ENCODE measurements around the gene AP1S2.

AP1S2 gene

DNA sequence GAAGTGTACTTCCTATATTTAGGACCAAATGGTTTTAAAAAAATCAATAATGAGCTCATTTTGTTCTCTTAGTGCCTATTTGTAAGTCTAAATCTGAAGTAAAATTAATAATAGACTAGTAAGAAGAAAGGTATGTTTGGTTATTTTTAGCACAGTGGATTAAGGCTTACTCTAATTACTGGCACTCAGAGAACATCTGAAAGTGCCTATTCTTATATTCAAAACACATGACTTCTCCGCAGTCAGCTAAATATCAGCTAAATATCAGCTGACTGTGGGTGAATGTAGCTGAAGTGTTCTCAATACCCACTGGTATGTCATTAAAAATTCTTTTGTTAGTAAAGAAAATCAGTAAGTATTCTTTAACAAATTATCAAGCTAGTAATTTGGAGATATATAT, 6.0 kb downstream of the AP1S2 start:
- peak overlapping the region; percentile 72 for H3K4me2 ChIP-seq
- TF ChIP-seq, protein P1, sequence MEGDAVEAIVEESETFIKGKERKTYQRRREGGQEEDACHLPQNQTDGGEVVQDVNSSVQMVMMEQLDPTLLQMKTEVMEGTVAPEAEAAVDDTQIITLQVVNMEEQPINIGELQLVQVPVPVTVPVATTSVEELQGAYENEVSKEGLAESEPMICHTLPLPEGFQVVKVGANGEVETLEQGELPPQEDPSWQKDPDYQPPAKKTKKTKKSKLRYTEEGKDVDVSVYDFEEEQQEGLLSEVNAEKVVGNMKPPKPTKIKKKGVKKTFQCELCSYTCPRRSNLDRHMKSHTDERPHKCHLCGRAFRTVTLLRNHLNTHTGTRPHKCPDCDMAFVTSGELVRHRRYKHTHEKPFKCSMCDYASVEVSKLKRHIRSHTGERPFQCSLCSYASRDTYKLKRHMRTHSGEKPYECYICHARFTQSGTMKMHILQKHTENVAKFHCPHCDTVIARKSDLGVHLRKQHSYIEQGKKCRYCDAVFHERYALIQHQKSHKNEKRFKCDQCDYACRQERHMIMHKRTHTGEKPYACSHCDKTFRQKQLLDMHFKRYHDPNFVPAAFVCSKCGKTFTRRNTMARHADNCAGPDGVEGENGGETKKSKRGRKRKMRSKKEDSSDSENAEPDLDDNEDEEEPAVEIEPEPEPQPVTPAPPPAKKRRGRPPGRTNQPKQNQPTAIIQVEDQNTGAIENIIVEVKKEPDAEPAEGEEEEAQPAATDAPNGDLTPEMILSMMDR (conservative IDR thresholded peaks at IDR 0.05; ENCODE audit: low read depth, low read length), result no peak
- peak overlapping the region; percentile 45 for H3K27ac ChIP-seq
- peaks cover 43% of the 10 kb centered on the region for H3K4me1 ChIP-seq (ENCODE audit: low read depth, poor library complexity, severe bottlenecking)
- H3K36me3 ChIP-seq (ENCODE audit: insufficient read depth), result no peaks in the 10 kb centered on the region
- H3K4me3 ChIP-seq (IDR thresholded peaks at IDR 0.05; ENCODE audit: insufficient read depth, low read depth, low read length), result no peak overlapping the region
- H3K79me2 ChIP-seq (ENCODE audit: insufficient read depth, low read depth), result no peaks in the 10 kb centered on the region
- no peak overlapping the region for H2AFZ ChIP-seq (ENCODE audit: low read depth)
- no peak overlapping the region; the same call in 1 of the 2 replicates for H3K9ac ChIP-seq
- no peaks in the 10 kb centered on the region for H3K27me3 ChIP-seq (ENCODE audit: insufficient read depth, low read depth)
- no peaks in the 10 kb centered on the region for H4K20me1 ChIP-seq (ENCODE audit: insufficient read depth)

DNA sequence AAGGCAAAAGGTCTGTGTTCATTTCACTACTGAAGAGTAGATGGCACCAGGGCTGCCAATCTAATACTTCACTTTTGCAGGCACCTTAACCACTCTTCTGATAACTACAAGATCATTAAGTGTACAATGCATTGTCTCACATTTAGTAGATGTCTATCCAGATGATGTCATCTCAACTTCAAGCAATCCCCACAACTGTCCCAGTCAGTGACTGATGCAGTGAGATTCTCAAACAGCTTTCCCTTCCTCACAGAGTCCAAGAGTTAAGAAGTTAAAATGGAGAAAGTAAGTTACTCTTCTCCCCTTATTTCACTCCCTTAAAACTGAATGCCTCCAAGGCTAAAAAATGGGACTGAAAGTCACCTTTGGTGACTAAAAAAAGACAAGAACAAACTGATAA, 10.7 kb downstream of the AP1S2 start:
- Histone ChIP-seq H2AFZ (ENCODE audit: low read depth) (no peak overlapping the region), H3K9ac (no peak overlapping the region), H3K36me3 (ENCODE audit: insufficient read depth) (no peaks in the 10 kb centered on the region), H3K79me2 (ENCODE audit: insufficient read depth, low read depth) (no peaks in the 10 kb centered on the region), H3K27me3 (ENCODE audit: insufficient read depth, low read depth) (no peaks in the 10 kb centered on the region), H3K4me1 (ENCODE audit: low read depth, poor library complexity, severe bottlenecking) (peaks cover 36% of the 10 kb centered on the region), H3K4me3 (IDR thresholded peaks at IDR 0.05; ENCODE audit: insufficient read depth, low read depth, low read length) (no peak overlapping the region), H3K4me2 (no peak overlapping the region), H3K27ac (no peak overlapping the region), H4K20me1 (ENCODE audit: insufficient read depth) (no peaks in the 10 kb centered on the region)
- TF ChIP-seq, protein P1 (conservative IDR thresholded peaks at IDR 0.05; ENCODE audit: low read depth, low read length), result no peak

DNA sequence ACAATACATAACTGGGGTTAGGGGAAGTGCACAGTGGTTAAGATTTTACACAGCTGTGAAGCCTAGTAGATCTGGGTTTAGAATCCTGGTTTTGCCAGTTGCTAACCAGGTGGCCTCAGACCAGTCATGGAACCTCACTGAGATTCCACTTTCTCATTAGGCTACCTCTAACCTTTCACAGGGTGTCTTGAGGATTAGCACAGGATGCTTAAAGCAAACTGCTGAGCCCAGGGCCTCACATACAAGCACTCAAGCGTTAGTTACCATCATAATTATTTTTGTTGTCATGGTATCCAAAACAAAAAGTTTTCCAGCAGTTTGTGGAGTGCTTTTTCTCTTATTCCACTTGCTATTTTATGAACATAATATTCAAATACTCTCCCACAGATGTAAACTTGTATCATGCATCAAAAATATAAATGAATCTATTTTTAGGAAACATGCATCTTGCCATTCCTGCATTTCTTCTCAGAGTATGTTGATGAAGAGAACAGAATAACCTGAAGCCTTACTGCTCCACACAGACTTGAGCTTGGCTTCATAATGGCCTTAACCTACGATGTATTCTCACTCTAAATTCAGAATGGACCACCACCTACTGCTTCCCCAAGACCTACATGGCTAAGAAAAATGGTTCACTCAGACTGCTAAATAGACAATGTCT, 12.6 kb downstream of the AP1S2 start:
- H3K4me3 ChIP-seq (IDR thresholded peaks at IDR 0.05; ENCODE audit: insufficient read depth, low read depth, low read length), result no peak overlapping the region
- no peak overlapping the region for H3K27ac ChIP-seq
- H3K9ac ChIP-seq, result no peak overlapping the region
- H3K4me1 ChIP-seq (ENCODE audit: low read depth, poor library complexity, severe bottlenecking), result peaks cover 16% of the 10 kb centered on the region
- TF ChIP-seq, protein P1 (conservative IDR thresholded peaks at IDR 0.05; ENCODE audit: low read depth, low read length), result no peak
- no peaks in the 10 kb centered on the region for H3K79me2 ChIP-seq (ENCODE audit: insufficient read depth, low read depth)
- no peaks in the 10 kb centered on the region for H3K27me3 ChIP-seq (ENCODE audit: insufficient read depth, low read depth)
- H3K4me2 ChIP-seq, result 0 out of 2 replicates have a peak overlapping the region, but pooled peaks have one; percentile 29
- no peaks in the 10 kb centered on the region for H4K20me1 ChIP-seq (ENCODE audit: insufficient read depth)
- H3K36me3 ChIP-seq (ENCODE audit: insufficient read depth), result no peaks in the 10 kb centered on the region
- no peak overlapping the region for H2AFZ ChIP-seq (ENCODE audit: low read depth)

DNA sequence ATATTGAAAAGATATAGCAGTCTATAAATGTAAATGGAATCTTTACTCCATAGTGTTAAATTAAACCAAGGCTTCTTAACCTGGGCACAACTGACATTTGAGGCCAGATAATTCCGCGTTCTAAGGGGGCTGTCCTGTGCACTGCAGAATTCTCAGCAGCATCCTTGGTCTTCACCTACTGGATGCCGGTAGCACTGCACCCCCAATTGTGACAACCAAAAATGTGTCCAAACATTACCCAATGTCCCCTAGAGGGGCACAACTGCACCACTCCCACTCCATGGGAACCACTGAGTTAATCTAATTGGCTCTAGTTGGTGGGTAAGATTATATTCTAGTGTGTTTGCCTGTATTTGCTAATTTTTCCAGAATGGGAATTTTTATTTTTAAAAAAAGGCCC, 16.6 kb downstream of the AP1S2 start:
- H3K4me2 ChIP-seq, result no peak overlapping the region
- no peak overlapping the region for H2AFZ ChIP-seq (ENCODE audit: low read depth)
- TF ChIP-seq, protein P1 (conservative IDR thresholded peaks at IDR 0.05; ENCODE audit: low read depth, low read length), result peak; percentile 39; the same call in 1 of the 2 replicates
- H3K4me1 ChIP-seq (ENCODE audit: low read depth, poor library complexity, severe bottlenecking), result peaks cover 12% of the 10 kb centered on the region
- no peak overlapping the region for H3K4me3 ChIP-seq (IDR thresholded peaks at IDR 0.05; ENCODE audit: insufficient read depth, low read depth, low read length)
- H4K20me1 ChIP-seq (ENCODE audit: insufficient read depth), result no peaks in the 10 kb centered on the region
- H3K27ac ChIP-seq, result no peak overlapping the region
- no peaks in the 10 kb centered on the region for H3K79me2 ChIP-seq (ENCODE audit: insufficient read depth, low read depth)
- no peaks in the 10 kb centered on the region for H3K36me3 ChIP-seq (ENCODE audit: insufficient read depth)
- H3K9ac ChIP-seq, result no peak overlapping the region
- no peaks in the 10 kb centered on the region for H3K27me3 ChIP-seq (ENCODE audit: insufficient read depth, low read depth)
